Measurements from ENCODE around the gene FRMPD4.

- TF ChIP-seq, protein P1, sequence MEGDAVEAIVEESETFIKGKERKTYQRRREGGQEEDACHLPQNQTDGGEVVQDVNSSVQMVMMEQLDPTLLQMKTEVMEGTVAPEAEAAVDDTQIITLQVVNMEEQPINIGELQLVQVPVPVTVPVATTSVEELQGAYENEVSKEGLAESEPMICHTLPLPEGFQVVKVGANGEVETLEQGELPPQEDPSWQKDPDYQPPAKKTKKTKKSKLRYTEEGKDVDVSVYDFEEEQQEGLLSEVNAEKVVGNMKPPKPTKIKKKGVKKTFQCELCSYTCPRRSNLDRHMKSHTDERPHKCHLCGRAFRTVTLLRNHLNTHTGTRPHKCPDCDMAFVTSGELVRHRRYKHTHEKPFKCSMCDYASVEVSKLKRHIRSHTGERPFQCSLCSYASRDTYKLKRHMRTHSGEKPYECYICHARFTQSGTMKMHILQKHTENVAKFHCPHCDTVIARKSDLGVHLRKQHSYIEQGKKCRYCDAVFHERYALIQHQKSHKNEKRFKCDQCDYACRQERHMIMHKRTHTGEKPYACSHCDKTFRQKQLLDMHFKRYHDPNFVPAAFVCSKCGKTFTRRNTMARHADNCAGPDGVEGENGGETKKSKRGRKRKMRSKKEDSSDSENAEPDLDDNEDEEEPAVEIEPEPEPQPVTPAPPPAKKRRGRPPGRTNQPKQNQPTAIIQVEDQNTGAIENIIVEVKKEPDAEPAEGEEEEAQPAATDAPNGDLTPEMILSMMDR (conservative IDR thresholded peaks at IDR 0.05): no peak
- no peak for TF ChIP-seq ZFX (IDR thresholded peaks at IDR 0.05)
These were observed 523.2 kb downstream of the FRMPD4 start for GRCh38 chrX:12661464-12661863.
